GM21360 (cell line): Measurements from ENCODE around the gene GNMT.

Experiments
- ATAC-seq: cut with Tn5 transposase; IDR thresholded peaks from one replicate; pipeline ENCODE4 v1.9.1; 2021; ENCODE audit warnings: mild to moderate bottlenecking, moderate library complexity; ENCODE audit not compliant: unreplicated experiment

Gene GNMT

DNA sequence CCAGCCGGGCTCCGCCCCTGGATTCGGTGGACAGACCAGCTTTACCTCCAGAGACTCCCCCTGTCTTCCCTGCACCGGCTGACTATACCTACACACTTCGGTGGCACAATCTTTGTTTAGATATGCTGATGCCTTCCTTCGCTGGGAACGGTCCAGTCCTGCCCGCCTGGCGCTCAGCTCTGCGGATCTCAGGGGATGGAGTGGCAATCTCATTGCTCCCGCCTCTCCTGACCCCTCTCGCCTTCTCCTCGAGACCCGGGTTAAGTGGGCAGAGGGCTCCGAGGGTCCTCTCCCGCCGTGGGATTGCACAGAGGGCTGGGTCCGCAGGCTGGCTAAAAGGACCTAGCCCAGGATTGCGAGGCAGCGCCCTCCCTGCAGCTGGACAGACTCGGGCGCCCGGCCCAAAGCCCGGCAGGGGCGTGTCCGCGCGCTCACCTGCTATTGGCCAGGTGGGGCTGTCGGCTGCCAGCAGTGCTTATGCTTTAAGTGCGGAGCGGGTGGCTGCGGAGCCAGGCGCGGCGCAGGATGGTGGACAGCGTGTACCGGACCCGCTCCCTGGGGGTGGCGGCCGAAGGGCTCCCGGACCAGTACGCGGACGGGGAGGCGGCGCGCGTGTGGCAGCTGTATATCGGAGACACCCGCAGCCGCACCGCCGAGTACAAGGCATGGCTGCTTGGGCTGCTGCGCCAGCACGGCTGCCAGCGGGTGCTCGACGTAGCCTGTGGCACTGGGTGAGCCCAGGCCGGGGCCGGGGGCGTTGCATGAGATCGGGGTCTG is at the start of gene GNMT:
TSS of gene GNMT (plus strand) at position 512 of the 777 bp plus-strand sequence. CDS start at position 526, 14 bp downstream.
- no peak for ATAC-seq

DNA sequence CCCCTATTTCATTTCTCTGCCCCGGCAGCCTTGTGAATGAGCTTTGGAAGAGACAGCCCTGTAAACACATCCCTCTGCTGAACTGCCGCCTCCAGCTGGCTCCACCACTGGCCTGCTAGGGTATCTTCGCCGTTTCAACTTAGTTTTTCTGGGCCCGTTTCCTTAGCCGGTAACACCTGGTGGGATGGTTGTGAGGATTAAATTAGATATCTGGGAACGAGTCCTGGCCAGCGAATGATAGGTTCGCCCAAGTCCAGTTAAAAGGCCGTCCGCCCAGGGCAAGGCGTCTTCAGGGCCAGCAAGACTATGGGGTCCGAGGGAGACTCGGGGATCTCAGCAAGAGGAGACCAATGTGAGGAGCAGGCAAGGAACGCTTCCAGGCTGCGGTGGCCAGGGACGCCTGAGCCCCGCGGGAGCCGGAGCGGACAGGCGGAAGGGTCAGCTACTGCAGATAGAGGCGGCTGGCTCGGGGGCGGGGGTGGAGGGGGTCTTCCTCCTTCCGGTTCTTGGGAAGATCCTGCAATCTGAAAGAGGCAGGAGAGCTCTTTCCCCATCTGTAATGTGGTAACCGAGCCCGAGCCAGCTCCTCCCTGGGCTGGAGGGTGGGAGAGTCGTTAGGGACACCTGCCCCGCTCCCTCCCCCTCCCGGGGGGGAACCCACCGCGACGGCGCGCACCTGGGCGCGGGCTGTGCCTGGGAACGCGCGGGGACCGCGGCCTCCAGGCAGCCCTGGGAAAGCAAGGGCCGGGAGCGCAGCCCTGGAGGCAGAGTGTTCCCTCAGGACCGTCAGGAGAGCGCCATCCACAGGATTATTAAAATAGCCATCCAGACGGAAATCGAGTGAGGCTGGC is 49.2 kb upstream of the GNMT start:
- ATAC-seq: no peak

DNA sequence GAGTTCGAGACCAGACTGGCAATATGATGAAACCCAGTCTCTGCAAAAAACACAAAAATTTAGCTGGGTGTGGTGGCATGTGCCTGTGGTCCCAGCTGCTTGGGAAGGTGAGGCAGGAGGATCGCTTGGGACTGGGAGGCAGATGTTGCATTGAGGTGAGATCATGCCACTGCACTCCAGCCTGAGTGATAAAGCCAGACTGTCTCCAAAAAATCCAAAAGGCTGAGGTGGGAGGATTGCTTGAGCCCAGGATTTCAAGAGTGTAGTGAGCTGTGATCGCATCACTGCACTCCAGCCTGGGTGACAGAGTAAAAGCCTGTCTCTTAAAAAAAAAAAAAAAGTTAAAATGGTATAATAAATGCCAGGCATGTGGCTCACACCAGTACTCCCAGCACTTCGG is 46.0 kb upstream of the GNMT start:
- ATAC-seq: no peak

DNA sequence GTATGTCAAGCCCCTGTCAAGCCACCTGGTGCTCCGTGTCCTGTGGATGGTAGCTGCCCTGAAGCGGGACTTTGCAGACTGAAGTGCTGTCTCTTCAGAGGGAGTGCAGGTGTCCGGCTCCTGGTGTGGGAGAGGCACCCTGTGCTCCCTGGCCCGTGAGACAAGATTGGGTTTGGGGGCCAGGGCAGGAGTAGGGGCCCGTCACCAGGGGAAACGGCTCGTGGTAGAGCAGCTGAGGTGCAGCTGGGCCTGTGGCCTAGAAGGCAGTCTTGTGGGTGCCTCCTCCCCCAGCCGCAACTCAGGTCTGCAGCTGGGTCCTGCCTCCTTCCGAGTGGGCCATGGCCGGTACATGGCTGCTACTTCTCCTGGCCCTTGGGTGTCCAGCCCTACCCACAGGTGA is 44.8 kb upstream of the GNMT start, which contains the start of gene PTCRA:
TSS of gene PTCRA (plus strand) at position 322 of the 400 bp plus-strand sequence. CDS start at position 339, 17 bp downstream.
- ATAC-seq: no peak

DNA sequence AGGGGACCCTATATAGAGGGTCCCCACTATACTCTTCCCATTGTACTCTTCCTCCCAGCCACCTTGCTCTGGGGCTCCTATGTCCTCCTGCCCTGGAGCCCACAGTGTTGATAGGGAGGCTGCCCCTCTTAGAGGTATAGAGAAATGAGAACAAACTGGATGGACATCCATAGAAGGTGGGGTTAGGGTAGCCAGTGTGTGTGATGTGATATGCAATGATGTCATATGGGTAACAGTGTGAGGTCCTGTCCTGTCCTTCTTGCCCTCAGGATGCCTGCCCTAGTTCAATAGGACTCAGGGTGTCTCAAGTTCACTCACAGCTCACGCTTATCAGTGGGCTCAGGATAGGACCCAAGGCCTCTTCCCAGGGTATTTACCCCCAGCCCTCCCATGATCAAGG is 44.3 kb upstream of the GNMT start:
- no peak for ATAC-seq

DNA sequence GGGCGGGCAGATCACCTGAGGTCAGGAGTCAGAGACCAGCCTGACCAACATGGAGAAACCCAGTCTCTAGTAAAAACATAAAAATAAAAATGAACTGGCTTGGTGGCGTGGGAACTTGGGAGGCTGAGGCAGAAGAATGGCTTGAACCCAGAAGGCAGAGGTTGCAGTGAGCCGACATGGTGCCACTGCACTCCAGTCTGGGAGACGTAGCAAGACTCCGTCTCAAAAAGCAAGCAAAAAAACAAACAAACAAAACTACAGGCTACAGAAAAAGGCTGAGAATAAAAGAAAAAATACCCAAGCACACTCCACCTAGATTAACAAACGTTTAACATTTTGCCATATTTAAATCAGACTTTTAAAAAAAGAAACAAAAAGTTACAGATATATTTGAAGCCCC is 38.8 kb upstream of the GNMT start:
- no peak for ATAC-seq

DNA sequence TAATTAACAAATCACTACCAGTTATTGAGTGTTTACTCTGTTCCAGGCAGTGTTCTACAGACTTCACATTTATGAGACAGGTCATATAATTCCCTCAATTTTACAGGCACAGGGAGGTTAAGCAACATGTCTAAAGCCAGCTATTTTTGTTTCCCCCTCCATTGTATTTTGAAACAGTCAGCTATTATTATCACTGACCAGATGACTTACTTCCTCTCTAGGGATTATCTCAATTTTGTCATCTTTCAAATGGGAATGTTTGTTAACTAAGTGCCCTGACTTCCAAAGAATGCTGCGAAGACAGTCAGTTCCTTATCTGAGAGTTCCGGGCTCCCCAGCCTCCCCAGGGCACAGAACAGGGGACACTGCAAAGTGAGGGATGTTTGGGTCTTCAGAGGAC is 36.9 kb upstream of the GNMT start:
- ATAC-seq: no peak

DNA sequence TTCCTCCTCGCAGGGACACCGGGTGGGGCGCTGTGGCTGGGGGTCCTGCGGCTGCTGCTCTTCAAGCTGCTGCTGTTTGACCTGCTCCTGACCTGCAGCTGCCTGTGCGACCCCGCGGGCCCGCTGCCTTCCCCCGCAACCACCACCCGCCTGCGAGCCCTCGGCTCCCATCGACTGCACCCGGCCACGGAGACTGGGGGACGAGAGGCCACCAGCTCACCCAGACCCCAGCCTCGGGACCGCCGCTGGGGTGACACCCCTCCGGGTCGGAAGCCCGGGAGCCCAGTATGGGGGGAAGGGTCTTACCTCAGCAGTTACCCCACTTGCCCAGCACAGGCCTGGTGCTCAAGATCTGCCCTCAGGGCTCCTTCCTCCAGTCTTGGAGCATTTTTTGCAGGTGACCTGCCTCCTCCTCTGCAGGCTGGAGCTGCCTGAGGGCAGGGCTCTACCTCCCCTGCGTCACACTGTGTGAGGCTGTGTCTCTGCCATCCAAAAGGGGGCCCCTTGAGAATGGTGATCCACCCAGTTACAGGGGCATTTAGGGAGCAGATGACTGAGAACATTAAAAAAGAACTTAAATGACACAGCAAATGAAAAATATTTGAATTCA is 35.2 kb upstream of the GNMT start:
- ATAC-seq: no peak

DNA sequence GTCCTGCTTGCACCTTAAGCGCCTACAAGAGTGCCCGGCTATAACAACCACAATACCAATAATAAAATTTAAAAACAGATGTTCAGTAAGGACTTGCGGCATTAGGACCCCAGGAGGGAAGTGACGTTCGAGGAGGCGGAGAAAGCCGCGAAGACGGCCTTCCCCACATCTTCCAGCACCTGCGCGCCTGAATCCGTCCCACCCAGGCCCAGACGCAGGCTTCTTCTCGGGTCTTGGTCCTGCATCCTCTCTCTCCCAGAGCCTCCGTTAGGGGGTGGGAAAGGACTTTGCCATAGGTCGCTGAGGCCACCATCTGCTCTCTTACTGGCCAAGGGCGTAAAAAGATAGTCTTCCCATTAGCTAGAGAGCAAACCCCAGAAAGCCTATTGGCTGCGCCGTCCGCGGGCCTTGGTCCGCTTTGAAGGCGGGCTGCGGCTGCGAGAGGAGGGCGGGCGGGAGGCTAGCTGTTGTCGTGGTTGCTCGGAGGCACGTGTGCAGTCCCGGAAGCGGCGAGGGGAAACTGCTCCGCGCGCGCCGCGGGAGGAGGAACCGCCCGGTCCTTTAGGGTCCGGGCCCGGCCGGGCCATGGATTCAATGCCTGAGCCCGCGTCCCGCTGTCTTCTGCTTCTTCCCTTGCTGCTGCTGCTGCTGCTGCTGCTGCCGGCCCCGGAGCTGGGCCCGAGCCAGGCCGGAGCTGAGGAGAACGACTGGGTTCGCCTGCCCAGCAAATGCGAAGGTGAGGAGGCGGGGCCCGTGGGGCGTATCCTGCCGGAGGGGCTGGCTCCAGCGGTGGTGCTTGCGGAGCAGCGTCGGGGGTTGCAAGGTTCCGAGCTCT is 31.4 kb upstream of the GNMT start, which contains the start of gene CNPY3:
TSS of gene CNPY3 (plus strand) at position 495 of the 835 bp plus-strand sequence. CDS start at position 586, 91 bp downstream.
- ATAC-seq: peak; percentile 60

DNA sequence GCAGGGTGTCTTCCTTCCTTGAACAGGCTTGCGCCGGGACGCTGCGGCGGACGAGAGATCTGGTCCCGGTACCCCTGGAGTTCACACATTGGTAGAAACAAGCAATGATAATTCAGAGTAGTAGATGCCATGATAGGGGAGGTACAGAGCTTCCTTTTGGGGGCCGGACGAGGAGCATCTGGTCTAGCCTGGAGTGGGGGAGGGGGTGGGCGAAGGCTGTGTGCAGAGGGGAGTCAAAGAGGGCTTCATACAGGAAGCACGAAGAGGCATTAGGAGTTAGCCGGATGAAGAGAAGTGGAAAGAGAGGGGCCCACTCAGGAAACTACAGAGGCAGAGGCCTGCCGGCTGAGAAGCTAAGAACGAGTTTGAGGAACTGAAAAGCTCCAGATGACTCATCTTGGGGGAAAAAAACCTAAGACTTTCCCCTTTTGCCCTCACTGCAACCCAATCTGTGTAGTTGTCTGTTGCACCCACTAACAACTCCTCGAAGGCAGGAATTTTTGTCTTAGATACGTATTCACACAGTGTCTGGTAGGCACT is 30.7 kb upstream of the GNMT start:
- ATAC-seq: peak; percentile 56

DNA sequence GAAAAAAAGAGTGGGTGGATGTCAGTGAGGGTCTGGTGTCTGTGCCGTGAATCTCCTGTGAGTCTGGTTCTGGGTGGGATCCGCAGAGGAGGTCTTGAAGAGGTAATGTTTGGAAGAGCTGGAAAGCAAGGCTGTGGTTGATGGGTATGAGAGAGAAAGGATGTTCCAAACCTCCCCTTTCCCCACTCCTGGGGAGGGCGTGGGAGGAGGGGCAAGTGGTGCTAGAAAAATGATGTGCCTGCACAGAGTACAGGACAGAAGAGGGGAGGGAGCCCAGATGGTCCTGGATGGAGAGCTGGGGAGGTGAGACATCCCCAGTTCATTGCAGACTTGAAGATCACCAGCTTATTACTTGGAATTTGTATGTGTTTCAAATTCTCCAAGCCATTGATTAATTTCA is 28.1 kb upstream of the GNMT start:
- no peak for ATAC-seq

DNA sequence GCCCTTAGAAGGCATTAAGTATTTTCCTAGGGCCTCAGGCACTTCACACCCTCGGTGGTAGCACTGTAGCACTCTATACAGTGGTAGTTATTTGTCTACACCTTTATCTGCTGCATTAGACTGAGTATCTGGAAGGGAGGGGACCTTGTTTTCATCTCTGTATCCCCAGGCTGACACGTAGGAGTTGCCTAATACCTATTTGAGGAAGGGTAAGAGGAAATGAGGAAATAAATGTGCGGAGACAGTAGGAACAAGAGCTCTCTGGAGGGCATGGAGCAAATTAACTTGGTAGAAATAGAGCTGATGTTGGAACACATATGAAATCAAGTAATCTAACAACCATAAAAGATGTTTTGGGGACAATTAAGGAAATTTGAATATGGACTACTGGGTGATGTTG is 27.3 kb upstream of the GNMT start:
- no peak for ATAC-seq

DNA sequence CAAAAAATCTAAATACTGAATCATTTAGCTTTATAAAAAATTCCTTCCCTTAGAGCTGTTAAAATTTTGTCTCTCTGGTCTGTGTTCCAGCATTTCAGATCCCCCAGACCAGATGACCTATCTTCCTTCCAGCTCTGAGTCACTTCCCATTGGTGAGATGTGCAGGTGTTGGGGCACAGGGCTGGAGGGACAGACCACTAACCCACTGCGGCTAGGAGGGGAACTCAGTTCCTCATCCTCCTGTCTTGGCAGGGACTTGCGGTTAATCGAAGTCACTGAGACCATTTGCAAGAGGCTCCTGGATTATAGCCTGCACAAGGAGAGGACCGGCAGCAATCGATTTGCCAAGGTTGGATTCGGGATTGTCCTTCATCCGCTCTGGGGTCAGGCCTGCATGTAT is 25.2 kb upstream of the GNMT start:
- no peak for ATAC-seq

DNA sequence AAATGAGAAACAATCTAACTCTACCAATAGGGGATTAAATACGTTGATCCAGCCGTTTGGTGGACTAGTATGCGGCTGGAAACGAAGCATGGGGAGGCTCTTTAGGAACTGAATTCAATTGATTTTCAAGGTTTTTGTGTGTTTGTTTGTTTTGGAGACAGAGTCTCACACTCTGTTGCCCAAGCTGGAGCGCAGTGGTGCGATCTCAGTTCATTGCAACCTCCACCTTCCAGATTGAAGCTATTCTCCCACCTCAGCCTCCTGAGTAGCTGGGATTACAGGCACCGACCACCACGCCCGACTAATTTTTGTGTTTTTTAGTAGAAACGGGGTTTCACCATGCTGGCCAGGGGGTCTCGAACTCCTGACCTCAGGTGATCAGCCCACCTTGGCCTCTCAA is 24.2 kb upstream of the GNMT start:
- no peak for ATAC-seq

DNA sequence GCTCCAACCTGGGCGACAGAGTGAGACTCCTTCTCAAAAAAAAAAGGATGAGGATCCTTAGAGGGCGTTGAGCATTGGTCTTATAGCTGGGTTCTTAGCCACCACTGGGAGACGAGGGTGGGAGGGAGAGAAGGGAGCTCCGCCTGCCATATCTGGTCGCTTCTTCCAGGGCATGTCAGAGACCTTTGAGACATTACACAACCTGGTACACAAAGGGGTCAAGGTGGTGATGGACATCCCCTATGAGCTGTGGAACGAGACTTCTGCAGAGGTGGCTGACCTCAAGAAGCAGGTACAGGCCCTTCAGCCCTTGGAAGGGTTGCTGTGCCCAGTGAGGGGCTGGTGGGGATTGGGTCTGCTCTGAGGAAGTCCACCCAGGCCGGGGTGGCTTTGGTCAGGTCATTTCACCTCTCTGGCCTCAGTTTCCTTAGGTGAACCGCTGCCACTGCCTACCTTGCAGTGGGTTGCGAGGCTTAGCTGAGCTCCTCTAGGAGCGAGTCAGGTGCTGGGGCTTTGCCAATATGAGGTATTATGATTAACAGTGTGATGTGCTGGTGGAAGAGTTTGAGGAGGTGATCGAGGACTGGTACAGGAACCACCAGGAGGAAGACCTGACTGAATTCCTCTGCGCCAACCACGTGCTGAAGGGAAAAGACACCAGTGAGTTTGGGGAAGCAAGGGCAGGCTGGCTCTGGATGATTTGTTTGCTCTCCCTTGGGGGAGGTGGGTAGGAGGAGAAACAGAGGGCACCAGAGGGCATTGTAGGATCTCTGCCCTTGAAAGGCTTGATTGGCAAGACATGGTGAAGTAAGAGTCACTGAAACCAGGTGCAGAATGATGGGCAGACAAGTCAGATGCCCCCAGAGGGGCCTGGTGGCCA is 22.8 kb upstream of the GNMT start:
- no peak for ATAC-seq

DNA sequence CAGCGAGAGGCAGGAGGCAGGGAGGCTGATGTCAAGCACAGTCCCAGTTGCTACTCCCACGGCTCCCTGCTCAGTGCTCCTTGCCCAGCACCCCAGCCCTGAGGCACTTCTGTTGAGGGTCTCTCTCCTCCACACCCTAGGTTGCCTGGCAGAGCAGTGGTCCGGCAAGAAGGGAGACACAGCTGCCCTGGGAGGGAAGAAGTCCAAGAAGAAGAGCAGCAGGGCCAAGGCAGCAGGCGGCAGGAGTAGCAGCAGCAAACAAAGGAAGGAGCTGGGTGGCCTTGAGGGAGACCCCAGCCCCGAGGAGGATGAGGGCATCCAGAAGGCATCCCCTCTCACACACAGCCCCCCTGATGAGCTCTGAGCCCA is 22.1 kb upstream of the GNMT start:
- ATAC-seq: no peak

DNA sequence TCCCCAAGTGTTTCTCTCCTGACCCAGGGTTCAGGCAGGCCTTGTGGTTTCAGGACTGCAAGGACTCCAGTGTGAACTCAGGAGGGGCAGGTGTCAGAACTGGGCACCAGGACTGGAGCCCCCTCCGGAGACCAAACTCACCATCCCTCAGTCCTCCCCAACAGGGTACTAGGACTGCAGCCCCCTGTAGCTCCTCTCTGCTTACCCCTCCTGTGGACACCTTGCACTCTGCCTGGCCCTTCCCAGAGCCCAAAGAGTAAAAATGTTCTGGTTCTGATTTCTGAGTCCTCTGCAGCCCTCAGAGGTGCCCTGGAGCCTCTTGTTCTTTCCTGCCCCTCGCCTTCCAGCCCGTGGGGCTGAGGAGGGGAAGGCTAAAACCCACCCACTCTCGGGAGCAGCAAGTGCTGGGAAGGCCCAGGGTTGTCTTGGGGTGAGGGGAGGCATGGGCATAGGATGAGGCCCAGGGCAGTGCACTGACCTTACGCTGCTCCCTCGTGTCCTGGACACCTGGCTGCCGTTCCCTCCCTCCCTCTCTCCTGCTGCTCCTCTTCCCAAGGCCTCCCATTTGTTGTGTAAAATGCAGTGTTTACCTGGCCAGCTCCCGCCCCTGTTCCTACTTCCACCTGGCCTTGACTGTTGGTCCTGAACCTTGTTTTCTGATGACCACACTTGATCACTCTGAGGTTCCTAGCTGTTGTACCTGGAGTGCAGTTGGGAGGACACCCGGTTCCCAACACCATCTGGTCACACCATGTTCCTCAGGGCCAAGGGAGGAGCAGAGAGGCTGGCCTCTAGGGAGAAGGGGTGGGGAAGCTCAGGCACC is 21.4 kb upstream of the GNMT start:
- no peak for ATAC-seq

DNA sequence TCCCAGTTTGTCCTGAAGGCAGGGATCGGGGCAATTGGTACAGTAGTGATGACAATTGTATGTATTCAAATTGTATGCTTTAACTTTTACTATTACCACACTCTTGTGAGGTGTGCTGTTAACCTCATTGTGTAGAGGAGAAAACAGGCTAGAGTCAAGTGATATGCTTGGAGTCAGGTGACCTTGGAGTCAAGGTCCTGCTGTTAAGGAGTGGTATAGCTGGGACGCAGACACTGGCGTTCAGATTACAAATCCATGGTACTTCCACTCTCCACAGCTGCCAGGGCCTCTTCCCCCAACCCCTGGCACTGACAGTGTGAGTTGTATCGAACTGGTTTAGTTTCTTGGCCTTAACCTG is 20.8 kb upstream of the GNMT start:
- ATAC-seq: no peak
